Activated naive CD4-positive, alpha-beta T cell (primary cell): Measurements from ENCODE around the gene NEMP2.
"Not testable (repeated sequence)": the region's sequence is repeated elsewhere in the genome, so short reads cannot be mapped to it uniquely, and the experiment has no call there.

Experiments used
- DNase-seq, 4 experiments: peaks; one replicate each; lab custom pipeline; 2025; lab: John Stamatoyannopoulos, UW

The NEMP2 gene

GRCh38 chr2:190490502-190490901, 44.0 kb downstream of the NEMP2 start:
- DNase-seq = no peak

- DNase-seq = no peak
Measured at GRCh38 chr2:190489475-190489874, 45.0 kb downstream of the NEMP2 start.

GRCh38 chr2:190488516-190489233, 45.8 kb downstream of the NEMP2 start:
- DNase-seq = no peak

- no peak for DNase-seq
Measured at GRCh38 chr2:190486037-190486623, 48.4 kb downstream of the NEMP2 start.

- DNase-seq = no peak
Measured at GRCh38 chr2:190482451-190482850, 52.1 kb downstream of the NEMP2 start.

- DNase-seq = no peak
Measured at GRCh38 chr2:190481339-190481738, 53.2 kb downstream of the NEMP2 start.

GRCh38 chr2:190478572-190479195, 55.8 kb downstream of the NEMP2 start:
- DNase-seq = no peak

- DNase-seq = no peak
Measured at GRCh38 chr2:190477661-190478454, 56.7 kb downstream of the NEMP2 start.

- no peak for DNase-seq
Measured at GRCh38 chr2:190470256-190470826, 64.2 kb downstream of the NEMP2 start.

GRCh38 chr2:190469771-190470170, 64.8 kb downstream of the NEMP2 start:
- DNase-seq = no peak

- DNase-seq = no peak
Measured at GRCh38 chr2:190468814-190469569, 65.5 kb downstream of the NEMP2 start.

GRCh38 chr2:190468354-190468753, 66.2 kb downstream of the NEMP2 start:
- not testable (repeated sequence) for DNase-seq

- no peak for DNase-seq
Measured at GRCh38 chr2:190467575-190468083, 66.9 kb downstream of the NEMP2 start.

GRCh38 chr2:190466819-190467446, 67.6 kb downstream of the NEMP2 start:
- DNase-seq = no peak

- no peak for DNase-seq
Measured at GRCh38 chr2:190465060-190465459, 69.5 kb downstream of the NEMP2 start.

GRCh38 chr2:190462611-190463010, 71.9 kb downstream of the NEMP2 start:
- DNase-seq = no peak

GRCh38 chr2:190462181-190462580, 72.3 kb downstream of the NEMP2 start:
- DNase-seq = no peak

GRCh38 chr2:190460487-190460886, 74.0 kb downstream of the NEMP2 start:
- DNase-seq = no peak

- no peak for DNase-seq
Measured at GRCh38 chr2:190459881-190460280, 74.6 kb downstream of the NEMP2 start.

GRCh38 chr2:190458352-190459107, 76.0 kb downstream of the NEMP2 start:
- DNase-seq = no peak
